VCaP (cell line): Measurements from ENCODE around the gene NCKAP1.

Experiments
- H3K27ac ChIP-seq: fragments of 450-650 bp; 2 replicates; pipeline ENCODE4 v1.5.1; 2017
- TF ChIP-seq, protein P1 (sequence below): fragments of 450-650 bp; conservative IDR thresholded peaks from 2 replicates; pipeline ENCODE4 v1.5.1; 2017; ENCODE audit warnings: mild to moderate bottlenecking, moderate library complexity

Gene NCKAP1, protein sequence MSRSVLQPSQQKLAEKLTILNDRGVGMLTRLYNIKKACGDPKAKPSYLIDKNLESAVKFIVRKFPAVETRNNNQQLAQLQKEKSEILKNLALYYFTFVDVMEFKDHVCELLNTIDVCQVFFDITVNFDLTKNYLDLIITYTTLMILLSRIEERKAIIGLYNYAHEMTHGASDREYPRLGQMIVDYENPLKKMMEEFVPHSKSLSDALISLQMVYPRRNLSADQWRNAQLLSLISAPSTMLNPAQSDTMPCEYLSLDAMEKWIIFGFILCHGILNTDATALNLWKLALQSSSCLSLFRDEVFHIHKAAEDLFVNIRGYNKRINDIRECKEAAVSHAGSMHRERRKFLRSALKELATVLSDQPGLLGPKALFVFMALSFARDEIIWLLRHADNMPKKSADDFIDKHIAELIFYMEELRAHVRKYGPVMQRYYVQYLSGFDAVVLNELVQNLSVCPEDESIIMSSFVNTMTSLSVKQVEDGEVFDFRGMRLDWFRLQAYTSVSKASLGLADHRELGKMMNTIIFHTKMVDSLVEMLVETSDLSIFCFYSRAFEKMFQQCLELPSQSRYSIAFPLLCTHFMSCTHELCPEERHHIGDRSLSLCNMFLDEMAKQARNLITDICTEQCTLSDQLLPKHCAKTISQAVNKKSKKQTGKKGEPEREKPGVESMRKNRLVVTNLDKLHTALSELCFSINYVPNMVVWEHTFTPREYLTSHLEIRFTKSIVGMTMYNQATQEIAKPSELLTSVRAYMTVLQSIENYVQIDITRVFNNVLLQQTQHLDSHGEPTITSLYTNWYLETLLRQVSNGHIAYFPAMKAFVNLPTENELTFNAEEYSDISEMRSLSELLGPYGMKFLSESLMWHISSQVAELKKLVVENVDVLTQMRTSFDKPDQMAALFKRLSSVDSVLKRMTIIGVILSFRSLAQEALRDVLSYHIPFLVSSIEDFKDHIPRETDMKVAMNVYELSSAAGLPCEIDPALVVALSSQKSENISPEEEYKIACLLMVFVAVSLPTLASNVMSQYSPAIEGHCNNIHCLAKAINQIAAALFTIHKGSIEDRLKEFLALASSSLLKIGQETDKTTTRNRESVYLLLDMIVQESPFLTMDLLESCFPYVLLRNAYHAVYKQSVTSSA

DNA sequence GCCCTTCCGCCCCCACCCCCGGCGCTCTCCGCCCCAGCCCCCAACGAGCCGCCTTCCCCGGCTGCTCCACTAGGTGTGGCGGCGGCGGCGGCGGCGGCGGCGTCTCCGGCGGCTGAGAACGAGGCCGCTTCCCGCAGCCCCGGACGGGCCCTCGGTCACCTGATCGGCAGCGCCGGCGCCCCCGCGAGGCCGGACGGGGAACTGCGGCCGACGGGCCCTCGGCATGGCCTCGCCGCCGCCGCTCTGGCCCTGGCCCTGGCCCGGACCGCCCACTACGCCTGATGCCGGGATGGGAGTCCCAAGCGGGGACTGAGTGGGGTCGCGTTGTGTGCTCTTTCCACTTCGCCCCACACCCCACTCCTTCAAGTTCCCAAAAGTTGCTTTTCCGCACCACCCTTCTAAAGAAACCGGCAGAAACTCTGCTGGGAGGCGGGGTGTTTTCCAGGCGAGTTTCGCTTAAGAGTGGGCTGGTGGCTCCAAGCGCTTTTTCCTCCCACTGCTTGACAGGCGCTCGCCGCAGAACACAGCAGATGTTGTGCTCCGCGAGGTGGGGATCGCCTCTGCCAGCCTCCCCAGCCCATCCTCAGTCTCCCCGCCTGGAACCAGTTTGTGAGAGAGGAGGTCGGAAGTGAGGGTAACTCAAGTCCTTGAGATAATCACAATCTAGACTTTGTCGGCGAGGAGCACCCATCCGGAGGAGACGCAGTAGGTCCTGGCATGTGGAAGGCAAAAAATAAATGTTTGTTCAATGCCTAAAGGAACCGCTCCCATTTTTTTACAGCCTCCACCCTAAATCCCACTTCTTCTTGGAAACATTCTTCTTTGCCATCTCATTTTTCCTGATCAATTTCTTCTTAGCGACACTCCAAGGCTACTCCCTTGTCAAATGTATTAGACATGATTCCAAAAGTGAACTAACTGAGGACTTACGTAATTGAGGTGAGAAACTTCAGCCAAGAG is at the start of gene NCKAP1:
Gene NCKAP1 (minus strand): TSS at position 117 of the 960 bp plus-strand sequence. CDS start 358 bp downstream, outside the sequence.
- TF ChIP-seq, protein P1, sequence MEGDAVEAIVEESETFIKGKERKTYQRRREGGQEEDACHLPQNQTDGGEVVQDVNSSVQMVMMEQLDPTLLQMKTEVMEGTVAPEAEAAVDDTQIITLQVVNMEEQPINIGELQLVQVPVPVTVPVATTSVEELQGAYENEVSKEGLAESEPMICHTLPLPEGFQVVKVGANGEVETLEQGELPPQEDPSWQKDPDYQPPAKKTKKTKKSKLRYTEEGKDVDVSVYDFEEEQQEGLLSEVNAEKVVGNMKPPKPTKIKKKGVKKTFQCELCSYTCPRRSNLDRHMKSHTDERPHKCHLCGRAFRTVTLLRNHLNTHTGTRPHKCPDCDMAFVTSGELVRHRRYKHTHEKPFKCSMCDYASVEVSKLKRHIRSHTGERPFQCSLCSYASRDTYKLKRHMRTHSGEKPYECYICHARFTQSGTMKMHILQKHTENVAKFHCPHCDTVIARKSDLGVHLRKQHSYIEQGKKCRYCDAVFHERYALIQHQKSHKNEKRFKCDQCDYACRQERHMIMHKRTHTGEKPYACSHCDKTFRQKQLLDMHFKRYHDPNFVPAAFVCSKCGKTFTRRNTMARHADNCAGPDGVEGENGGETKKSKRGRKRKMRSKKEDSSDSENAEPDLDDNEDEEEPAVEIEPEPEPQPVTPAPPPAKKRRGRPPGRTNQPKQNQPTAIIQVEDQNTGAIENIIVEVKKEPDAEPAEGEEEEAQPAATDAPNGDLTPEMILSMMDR, result peak; percentile 95
- H3K27ac ChIP-seq, result peak within 1 kb of the TSS; percentile 94

DNA sequence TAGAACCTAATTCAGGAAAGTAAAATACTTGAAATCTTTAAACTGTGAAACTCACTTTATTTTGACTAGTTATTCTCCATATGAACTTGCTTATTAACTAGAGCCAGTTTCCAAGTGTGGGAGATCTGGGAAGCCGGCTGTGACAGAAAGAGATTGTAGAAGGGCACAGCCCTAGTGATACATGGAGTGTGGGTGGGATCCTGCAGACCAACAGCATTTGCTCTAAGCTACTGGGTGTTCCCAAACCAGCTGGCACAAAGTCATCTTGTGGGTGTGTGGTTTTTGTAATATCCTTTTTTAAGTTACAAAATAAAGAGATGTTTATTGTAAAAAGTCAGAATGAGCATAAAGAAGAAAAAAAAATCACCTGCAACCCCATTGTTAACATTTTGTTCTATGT is 43.7 kb upstream of the NCKAP1 start:
- TF ChIP-seq, protein P1, result no peak
- H3K27ac ChIP-seq, result no peak overlapping the region

DNA sequence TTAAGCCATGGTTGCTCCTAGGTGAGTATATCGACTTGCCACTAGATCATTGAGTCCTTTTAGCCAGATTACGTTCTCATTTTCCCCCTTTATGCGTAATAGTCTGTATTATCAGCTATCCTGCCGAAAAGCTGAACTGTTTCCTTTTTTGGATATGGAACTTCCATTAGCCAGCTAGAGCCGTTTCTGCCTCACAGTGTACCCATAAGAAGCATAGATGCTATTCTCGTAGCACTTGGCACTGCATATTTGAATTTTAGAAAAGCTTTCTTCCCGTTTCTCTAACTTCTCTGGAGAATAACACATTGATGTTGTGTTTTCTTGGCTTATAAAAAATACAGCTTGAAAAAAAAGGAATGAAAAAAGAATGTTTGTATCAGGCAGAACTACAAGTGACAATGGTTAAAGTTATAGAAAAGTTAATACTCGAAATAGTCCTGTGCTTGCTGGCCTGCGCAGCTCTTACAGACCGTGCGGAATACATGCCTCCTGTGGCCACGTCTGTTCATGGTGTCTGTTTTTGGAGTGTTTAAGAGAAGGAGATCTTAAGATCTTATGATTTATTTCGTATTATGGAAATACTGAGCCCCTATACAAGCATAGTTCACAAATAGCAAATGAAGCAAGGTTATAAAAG is 41.0 kb upstream of the NCKAP1 start:
- H3K27ac ChIP-seq, result peak overlapping the region; percentile 85
- TF ChIP-seq, protein P1, result no peak

DNA sequence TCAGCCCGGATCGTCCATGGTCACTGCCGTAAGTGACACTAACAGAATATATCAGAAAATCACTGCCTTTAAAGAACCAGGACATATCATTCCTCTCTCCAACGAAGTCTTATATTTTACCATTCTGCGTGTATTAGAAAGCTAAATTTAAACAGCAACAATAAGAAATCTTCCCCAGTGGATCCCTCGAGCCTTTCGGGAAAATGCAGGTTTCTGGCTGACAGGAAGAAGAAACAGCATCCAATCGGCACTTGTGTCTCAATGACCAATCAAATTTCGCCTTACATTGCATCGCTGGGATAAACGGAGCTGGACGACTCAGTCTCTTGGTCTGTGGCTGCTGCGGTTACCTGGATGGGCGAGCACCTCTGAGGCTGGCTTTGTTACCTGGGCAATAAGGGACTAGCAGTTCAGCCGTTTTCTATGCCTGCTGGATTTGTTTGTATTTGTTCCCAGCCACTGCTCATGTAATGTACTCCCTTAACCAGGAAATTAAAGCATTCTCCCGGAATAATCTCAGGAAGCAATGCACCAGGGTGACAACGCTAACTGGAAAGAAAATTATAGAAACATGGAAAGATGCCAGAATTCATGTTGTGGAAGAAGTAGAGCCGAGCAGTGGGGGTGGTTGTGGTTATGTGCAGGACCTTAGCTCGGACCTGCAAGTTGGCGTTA is 40.3 kb upstream of the NCKAP1 start, which contains the start of gene DUSP19:
Gene DUSP19 (plus strand): TSS at position 284 of the 675 bp plus-strand sequence. CDS start 187 bp downstream, at position 471.
- TF ChIP-seq, protein P1, result no peak
- H3K27ac ChIP-seq, result peak within 1 kb of the TSS; percentile 85

DNA sequence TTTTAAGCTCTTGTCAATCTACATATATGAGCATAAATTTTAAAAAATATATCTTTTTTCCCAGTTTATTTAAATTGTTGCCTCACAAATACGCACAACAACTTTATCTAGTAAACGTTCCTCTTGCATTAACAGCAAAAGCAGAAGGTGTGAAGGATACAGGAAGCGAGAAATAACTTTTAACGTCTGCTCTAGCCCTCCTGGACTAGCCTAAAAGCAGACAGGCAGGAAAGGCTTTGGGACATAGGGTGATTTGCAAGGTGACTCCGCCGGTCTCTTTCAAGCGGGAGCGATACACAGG is 39.9 kb upstream of the NCKAP1 start:
- peak overlapping the region; percentile 85 for H3K27ac ChIP-seq
- TF ChIP-seq, protein P1, result no peak

DNA sequence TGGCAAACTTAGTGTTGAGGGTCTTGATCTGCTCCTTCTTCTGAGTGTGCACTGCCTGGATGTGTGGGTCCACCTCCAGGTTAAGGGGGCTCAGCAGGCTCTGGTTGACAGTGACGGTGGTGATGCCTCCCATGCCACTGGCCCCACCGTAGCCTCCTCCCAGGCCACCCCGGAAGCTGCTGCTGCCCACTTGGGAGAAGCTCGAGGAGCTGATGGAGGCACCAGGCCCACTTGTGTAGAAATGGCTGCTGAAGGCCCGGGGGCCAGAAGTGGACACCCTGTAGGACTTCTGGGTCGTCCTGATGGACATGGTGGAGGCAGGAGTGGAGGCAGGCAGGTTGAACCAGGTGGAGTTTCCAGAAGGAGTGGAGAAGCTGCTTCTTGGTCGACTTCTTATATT is 33.9 kb upstream of the NCKAP1 start:
- TF ChIP-seq, protein P1, result no peak
- H3K27ac ChIP-seq, result no peak overlapping the region
